CD4-positive, alpha-beta T cell treated with Interleukin-12 subunit alpha and Interleukin-12 subunit beta, for 1 hour (primary cell): ENCODE data around the gene PARD3B.
"Not testable (repeated sequence)": the region's sequence is repeated elsewhere in the genome, so short reads cannot be mapped to it uniquely, and the experiment has no call there.

Experiments
- DNase-seq: peaks from one replicate; pipeline ENCODE4 v3.0.0-alpha.2; 2020

PARD3B gene

GRCh38 chr2:205451901-205452512 lies 906.7 kb downstream of the PARD3B start:
- DNase-seq: no peak

- DNase-seq: no peak
Observed at GRCh38 chr2:205453202-205453601, 907.9 kb downstream of the PARD3B start.

- no peak for DNase-seq
Observed at GRCh38 chr2:205456682-205457081, 911.4 kb downstream of the PARD3B start.

GRCh38 chr2:205460217-205460616 lies 914.9 kb downstream of the PARD3B start:
- DNase-seq: no peak

GRCh38 chr2:205461169-205461568 lies 915.9 kb downstream of the PARD3B start:
- no peak for DNase-seq

DNA sequence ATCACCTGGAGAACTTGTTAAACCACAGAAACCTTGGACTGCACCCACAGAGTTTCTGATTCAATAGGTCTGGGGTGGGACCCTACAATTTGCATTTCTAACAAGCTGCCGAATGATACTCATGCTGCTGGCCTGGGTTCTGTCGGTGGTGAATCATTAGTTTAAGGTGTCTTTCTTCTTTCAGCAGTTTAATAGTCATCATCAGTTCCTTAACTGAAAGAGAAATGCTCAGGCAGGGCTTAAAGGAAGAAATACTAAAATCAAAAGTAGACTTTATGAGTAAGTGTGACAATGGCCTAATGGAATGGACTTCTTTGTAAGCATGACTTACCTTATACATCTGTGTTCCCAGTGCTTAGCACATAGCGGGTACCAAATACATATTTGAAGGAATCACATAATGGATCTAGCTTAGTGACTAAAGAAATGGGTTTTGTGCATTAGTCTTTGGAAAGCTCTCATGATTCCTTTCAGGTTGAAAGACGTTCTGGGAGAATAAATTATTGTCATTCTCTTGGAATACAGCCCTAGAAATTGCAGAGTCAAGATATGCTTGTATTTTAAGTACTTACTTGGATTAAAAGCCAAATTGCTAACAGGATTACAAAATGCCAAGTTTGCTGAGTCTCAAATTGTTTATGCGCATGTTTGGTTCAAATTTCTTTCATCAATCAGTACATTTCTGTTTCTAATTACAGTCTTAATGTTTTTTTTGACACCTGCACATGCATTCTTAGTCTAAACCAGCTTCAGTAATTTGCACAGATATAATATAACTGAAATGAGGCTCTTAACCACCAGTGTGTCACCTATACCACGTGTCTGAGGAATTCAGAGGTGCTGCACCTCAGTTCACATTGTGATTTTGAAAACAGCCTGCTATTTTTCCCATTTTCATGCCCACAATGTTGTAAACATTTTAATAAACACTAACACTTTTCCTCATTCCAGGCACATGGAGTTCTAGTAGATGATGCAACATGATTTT lies 916.7 kb downstream of the PARD3B start:
- DNase-seq: no peak

DNA sequence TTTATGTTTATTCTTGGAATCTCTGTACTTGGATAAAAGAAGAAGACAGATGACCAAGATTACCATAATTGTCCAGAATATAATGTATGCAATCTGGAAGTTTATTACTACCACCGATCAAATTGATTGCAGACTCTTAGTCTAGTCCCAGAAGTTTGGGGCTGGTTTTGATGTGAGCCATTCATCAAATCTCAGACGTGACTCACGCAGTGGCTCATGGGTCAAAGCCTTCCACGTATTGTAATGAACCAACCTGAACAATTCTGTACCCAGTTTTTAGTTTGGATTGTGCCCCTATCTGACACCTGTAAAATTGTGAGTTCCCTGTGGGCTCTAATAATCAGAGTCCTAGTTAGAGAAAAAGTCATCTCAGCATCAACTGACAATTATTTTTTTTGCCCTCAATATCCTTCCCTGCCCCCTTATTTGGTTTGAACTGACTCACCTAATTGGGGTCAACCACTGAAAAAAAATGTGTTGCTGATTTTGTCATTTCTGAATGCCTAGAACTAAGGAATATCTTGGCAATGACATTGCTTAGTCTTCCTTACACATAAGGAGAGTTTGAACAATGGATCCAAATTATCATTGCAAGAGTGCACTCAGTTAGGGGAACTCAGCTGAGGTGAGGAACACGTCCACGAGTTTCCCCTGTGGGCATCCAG lies 917.5 kb downstream of the PARD3B start:
- DNase-seq: no peak

- no peak for DNase-seq
Observed at GRCh38 chr2:205463466-205464025, 918.3 kb downstream of the PARD3B start.

GRCh38 chr2:205464681-205465080 lies 919.4 kb downstream of the PARD3B start:
- DNase-seq: no peak

DNA sequence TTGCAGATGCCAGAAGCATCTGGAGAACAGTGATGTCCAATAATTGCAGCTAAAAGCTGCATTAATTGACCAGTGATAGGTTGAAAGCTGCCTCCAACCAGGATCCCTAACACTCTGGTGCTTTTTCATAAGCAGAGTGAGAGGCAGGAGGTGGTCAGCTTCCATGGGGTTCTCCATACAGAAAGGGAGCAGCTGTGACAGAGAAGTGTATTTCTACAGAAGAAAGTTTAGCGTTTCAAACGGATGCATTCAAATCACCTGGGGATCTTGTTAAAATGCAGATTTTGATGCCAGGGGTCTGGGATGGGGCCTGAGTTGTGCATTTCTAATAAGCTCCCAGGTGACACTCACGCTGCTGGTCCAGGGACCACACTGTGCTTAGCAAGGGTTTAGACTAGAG lies 920.5 kb downstream of the PARD3B start:
- no peak for DNase-seq

DNA sequence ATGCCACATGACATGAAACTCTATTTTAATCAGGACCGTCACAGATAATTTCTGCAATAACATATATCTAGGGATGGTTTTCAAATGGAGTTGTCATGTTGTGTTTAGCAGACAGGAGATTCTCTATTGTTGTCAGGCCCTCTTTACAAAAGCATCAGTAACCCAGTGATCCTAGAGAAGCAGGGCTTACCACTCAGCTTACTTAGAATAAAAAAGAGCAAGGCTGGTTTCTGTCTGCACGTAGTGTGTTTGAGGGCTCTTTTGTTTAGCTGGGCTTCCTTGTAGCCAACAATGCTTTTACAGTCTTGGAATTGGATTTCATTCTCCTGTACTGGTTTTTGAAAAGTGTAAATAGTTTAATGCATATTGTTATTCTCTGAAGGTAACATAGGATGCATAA lies 926.5 kb downstream of the PARD3B start:
- DNase-seq: no peak

DNA sequence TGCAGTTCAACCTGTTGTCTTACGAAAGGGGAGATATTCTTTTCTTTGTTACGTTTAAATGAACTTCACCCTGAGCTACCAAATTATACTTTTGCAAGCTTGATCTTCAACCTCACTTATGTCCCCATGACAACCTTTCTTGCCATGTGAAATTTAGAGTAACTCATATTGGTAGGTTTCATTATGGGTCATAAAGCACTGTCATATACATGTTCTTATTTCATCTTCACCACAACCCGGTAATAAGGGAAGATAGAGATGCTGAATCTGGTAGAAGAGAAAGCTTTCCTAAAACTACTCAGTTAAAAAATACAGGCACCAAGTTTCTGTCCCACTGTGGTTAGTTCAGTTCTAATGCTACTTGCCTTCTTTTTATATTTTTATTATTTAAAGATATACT lies 928.5 kb downstream of the PARD3B start:
- no peak for DNase-seq

- DNase-seq: no peak
Observed at GRCh38 chr2:205474741-205475415, 929.6 kb downstream of the PARD3B start.

GRCh38 chr2:205475416-205475768 lies 930.1 kb downstream of the PARD3B start:
- DNase-seq: no peak

DNA sequence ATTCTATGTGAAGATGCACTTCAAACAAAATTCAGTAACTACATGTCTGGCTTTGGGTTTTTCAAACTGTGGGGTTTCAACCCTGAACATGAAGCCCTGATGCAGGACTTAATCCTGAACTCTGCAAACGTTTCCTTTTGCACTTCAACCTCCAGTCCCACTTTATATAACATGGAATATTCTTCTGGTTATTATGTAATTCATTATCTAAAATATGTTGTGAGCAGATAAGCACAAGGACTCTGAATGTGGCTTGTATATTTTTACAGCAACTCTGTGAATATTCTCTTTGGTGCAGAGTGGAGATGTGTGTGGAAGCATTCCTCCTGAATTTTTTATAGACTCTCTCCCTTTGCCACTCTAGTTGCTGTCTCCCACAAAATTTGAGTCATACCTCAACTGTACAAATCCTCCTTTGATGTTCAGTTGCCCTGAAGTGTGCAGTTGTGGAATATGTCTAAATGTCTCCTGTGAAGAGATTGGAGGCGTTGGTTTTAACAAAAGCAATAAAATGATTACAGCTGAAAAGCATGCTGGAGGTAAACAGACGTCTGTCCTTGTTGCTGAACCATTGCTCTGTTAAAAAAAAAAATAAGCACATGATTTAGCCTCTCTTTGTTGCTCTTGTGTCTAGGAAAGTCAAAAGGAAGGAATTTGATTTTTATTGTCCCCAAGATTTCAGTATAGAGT lies 931.9 kb downstream of the PARD3B start:
- DNase-seq: no peak

- no peak for DNase-seq
Observed at GRCh38 chr2:205481861-205482260, 936.6 kb downstream of the PARD3B start.

- no peak for DNase-seq
Observed at GRCh38 chr2:205482399-205483081, 937.3 kb downstream of the PARD3B start.

DNA sequence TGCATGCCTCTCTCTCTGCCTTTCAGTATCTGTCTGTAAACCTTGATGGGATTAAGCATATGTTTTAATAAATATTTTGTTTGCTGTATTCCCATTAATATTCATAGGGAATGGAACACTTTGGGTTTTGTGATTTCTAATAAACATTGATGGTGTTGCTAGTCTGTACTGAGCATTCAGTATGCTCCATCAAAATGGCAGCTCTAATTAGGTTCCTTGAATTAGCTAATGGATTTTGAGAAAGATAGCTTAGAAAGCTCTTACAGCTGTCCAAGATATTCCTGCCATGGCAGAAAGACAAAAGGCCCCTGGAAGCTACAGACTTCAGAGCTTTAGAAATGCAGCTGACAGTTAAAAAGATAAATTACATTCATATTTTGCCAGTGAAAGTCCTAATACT lies 937.8 kb downstream of the PARD3B start:
- no peak for DNase-seq

- no peak for DNase-seq
Observed at GRCh38 chr2:205484215-205484614, 938.9 kb downstream of the PARD3B start.

DNA sequence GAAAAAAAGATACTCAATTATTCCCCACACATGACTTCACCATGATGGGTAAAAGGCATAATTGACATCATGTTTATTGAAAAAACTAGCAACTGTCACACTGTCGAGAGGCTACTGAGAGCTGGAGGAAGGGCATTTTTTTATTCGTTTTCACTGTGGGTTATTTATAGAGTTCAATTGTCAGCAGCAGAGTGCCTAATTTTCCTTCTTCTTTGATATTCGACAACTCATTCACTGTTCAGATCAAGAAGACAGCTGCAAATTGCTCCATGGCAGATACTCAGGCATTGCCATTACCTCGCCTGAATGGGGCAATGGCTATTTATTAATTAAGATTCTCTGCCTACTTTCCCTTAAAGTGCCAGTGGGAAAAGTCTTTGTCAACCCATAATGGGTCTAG lies 939.5 kb downstream of the PARD3B start:
- no peak for DNase-seq

- not testable (repeated sequence) for DNase-seq
Observed at GRCh38 chr2:205493528-205493927, 948.3 kb downstream of the PARD3B start.
